Inferior parietal cortex (tissue), 1 donor: ENCODE results near the gene VAT1.
"Not testable (repeated sequence)": the region's sequence is repeated elsewhere in the genome, so short reads cannot be mapped to it uniquely, and the experiment has no call there.

Experiments
- DNase-seq: peaks from one replicate; pipeline ENCODE4 v3.0.0-alpha.2; 2016; ENCODE audit errors: extremely low spot score

Gene VAT1

DNA sequence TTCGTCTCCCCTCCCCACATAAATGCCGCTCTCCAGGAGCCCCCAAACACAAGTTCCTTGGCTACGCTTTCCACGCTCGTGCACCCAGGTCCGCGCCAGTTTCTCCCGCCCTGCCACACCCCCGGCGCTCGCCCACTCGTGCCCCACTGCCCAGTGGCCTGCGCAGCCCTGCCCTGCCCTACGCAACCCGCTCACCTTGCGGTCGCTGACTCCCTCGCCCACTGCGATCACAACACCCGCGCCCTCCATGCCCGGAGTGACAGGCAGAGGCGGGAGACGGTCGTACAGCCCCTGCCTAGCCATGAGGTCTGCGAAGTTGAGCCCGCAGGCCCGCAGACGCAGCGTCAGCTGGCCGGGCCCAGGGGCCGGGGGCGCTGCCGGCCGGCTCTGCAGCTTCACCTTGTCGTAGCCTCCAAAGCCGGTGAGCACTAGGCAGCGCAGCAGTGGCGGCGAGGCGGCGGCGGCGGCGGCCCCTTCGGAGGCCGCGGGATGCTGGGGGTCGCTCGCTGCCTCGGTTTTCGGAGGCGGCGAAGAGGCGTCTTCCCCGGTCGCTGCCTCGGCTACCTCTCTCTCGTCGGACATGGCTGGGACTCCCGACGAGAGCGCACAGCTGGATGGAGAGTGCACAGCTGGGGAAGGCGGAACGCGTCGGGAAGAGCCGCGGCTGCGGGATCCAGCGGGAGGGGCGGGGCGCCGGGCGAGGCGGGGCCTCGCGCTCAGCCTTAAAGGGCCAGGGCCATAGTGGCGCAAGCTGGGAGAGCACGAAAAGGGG lies at the start of gene VAT1:
Gene VAT1 (minus strand): TSS at position 645 of the 772 bp plus-strand sequence. CDS start 63 bp downstream, at position 582.
- DNase-seq: peak; percentile 65

DNA sequence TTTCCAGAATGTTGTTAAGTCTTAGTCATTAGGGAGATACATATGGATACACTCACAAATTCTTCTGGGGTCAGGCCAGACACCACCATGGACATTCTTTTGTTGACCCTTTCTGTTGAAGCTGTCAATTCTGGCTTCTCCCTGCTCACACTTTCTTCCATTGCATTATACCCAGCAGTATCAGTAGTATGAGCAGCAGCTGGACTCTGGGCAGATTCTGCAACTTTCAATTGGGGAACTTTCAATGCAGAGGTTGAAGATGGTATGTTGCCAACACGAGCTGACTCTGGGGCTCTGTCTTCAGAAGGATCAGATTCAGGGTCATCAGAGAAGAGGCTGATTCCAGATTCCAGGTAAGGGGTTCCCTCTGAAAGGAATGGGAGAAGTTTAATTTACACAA lies 48.7 kb upstream of the VAT1 start:
- no peak for DNase-seq

DNA sequence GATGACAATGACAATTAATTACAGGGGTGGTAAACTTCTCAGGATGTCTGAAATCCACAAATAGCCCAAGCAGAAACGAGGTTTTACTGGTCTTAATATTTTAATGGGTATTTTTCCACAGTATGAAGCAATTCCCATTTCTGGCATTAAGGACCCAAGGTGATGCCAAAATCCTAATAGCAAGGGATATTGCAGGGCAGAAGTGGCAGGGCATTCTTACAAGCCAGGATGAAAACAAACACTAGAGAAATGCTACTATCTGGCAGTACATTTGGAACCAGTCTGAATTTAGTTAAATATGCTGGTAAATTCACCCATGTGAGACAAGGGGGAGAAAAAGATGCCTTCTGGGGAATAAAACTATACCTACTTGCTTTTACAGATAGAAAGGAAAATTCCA lies 48.1 kb upstream of the VAT1 start:
- no peak for DNase-seq

DNA sequence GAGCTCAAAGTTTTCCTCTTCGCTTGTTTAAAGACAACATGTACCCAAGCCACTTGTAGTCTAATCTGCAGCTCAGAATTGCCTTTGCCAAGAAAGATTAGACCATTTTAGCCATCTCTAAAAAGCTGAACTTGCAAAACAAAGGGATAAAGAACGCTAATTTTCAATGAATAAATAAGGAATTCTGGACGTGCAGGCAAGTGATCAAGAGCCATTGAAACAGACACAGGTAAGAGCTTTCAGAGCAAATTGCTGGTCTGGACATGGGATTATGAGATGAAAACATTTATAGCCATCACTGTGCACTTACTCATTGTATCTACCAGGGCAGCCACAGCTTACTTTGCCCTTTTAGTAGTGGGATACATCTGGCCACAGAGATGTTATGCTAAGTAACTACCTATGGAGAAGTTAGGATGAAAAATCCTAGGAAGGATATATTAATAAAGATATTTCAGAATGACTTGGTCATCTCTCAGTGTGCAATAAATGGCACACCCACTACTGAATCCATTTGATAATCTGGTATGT lies 47.2 kb upstream of the VAT1 start:
- no peak for DNase-seq

DNA sequence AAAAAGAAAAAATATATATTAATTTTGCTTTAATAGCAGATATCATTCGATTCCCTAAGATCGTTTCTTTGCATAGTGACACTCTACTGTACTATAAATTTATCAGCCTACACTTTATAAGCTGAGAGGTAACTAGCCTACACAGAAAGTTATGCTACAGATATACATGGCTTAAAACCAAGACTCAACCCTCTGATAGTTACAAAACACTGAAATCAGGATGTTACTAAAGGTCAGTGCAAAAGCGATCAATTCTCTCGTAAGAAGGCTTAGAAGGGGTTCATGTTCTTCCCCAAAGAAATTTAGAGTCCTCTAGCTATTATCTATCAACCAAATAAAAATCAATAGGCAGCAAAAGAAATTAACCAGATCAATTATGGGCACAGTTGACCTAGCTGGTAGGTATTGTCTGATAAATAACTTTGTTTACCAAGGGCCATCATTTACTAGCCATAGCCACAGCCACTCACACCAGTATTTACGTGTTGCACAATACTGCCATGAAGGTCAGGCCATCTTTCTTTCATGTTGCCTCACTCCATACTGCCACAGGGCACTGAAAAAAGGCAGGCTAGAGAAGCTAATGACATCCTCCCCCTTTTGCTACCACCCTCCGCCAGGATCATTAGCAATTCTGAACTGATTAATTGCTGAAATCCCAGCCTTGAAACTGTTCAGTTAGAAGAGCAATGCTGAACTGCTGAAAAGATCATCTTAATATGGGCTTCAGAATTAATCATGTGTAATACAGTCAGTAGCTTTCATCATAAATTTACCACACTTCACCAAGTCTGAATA lies 46.6 kb upstream of the VAT1 start:
- no peak for DNase-seq

DNA sequence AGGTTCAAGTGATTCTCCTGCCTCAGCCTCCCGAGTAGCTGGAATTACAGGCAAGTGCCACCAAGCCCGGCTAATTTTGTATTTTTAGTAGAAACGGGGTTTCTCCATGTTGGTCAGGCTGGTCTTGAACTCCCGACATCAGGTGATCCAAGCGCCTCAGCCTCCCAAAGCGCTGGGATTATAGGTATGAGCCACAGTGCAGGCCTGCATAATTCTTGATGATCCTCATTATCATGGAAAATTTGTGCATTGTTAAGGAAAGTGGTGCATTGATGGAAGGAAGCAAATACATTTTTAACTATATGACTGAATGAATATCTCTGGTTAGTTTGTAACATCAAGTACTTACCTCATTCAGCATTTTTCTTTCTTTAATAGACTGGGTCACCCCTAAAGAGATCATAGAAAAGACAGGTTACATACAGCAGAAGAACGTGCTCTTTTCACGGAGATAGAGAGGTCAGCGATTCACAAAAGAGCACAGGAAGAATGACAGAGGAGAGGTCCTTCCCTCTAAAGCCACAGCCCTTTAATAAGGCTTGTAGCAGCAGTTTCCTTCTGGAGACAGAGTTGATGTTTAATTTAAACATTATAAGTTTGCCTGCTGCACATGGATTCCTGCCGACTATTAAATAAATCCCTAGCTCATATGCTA lies 40.9 kb upstream of the VAT1 start:
- no peak for DNase-seq

DNA sequence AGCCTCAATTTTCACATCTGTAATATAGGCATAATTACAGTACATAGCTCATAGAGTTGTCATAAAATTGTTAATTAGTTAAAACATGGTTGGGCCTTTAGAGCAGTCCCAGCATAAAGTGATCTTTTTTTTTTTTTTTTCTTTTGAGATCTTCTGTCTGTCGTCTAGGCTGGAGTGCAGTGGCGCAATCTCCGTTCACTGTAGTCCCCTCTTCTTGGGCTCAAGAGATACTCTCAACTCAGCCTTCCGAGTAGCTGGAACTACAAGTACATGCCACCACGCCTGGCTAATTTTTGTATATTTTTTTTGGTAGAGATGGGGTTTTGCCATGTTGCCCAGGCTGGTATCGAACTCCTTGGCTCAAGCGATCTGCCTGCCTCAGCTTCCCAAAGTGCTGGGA lies 33.9 kb upstream of the VAT1 start:
- no peak for DNase-seq

DNA sequence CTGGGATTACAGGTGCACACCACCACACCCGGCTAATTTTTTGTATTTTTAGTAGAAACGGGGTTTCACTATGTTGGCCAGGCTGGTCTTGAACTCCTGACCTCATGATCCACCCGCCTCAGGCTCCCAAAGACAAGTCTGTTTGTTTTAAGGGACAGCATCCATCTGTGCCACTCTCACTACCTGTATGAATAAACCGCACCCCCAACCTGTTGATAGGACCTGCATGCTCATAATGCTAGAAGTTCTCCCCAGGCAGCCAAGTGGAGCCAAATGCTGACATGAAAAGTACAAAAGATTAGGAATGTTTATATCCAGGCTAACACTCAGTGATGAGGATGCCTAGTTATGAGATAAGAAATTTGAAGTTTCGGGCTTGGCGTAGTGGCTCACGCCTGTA lies 30.8 kb upstream of the VAT1 start:
- DNase-seq: not testable (repeated sequence)

DNA sequence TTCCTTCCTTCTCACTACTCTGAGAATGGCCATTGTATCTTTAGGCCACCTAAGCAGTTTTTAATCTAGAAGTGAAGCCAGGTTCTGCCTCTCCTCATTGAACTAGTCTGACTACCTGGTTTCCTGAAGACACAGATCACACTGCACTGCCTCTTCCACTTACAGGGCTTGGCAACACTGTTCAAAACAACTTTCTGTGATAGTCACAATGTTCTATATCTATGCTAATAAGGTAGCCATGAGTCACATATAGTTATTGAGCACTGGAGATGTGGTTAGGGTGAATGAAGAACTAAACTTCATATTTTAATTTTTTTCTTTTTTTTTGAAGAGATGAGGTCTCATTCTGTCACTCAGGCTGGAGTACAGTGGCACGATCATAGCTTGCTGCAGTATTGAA lies 29.8 kb upstream of the VAT1 start:
- no peak for DNase-seq

DNA sequence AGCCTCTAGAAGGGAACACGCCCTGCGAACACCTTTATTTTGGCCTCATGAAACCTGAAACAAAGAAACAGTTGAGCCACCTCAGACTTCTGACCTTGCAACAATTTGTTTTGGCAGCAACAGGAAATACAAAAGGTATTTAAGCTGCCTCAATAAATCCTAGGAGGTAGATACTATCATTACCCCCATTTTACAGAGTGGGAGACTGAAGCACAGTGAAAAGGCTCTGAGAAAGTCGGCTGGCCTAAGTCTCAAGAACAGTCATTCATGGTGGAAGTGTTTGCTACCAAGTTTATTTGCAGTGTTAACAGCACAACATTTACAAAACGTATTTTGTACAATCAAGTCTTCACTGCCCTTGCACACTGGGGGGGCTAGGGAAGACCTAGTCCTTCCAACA lies 21.8 kb upstream of the VAT1 start:
- DNase-seq: no peak

DNA sequence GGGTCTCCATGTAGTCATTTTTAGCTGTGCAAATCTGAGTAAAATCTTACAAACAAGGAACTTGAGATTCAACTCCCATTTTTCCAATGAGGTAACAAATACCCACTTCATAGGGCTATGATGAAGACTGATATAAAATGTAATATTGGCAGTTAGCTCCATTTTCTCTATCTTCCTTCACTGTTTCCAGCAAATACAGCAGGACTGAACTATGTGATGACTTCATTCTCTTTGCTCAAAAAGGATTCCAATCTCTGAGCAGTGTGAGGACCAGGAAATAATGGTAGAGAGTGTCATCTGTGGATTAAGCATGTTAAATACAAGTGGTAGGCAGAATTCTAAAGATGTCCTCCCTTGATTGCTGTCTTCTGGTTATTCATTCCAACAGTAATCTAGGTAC lies 21.1 kb upstream of the VAT1 start:
- no peak for DNase-seq

DNA sequence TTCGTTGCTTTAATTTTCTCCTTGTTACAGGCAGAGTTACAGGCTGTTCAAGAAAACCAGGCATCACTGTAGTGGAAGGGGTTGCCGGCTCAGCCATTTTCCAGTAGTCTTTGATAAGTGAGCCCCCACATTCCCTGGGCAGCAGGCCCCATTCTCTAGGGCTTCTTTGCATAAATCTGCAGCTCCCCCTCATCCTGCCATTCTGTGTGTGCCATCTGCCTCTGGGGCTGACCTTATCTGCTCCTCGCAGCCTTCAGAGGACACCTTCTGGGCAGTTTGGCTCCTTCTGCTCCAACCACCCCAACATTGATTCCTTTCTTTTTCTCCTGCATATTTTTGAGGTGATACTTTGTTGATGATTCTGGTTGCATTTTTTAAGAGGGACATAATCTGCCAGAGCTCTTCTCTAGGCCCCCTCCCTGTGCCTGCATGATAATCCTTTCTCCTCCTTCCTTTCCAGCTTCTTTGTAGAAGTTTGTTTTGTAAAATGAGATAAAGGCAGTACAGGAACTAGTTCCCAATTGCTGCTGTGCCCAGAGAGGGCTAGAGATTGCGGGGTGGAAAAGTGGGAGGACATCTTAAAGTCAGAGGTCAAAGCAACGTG lies 19.9 kb upstream of the VAT1 start:
- DNase-seq: no peak

DNA sequence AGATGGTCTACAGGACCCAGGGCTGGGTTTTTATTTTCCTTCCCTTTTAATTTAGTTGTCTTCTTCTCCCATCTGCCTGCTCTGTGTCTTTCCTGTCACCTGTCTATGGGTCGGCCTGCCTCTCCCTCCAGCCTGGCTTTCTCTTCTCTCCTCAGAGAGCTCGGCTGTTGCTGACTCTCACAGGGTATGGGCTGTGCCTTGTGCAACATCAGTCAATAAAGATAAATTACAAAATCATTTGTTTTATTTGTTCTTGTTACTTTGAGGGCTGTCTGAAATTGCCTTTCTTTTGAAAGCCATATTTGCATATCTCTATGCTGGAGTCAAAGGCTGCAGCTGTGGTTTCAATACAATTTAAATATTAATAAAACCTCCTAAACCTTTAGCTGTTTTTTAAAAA lies 18.5 kb upstream of the VAT1 start:
- no peak for DNase-seq

DNA sequence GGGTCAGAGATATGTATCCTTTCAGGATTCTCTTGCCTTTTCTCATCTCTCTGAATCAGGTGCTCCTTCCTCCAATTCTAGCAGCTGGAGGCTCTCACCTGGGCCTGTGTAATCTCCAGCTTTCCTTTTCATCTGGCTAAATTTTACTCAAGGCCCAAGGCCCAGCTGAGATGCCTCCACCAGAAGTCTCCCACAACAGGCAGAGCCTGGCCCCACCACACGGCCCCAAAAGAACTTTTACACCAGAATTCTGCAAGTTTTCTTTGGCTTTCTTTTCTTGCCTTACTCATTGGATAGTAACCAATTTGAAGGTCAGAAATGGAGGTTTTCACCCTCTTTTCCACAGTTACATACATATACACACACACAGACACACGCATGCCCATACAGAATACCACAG lies 17.5 kb upstream of the VAT1 start:
- DNase-seq: no peak

DNA sequence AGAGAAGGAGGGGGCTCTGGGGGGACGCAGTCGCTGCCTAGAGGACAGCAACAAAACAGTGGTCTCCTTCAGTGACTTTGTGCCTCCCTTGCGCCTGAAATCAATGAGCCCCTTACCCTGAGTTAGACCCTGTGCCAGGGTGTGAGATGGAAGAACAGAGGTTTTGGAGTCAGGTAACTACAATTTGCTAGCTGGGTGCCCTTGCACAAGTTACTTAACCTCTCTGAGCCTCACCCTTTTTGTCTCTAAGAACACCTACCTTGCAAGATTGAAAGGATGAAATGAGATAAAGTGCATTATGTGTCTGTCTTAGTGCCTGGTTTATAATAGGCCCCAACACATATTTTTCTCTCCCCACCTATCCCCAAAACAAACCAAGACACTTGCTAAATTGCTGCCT lies 12.7 kb upstream of the VAT1 start:
- DNase-seq: no peak

DNA sequence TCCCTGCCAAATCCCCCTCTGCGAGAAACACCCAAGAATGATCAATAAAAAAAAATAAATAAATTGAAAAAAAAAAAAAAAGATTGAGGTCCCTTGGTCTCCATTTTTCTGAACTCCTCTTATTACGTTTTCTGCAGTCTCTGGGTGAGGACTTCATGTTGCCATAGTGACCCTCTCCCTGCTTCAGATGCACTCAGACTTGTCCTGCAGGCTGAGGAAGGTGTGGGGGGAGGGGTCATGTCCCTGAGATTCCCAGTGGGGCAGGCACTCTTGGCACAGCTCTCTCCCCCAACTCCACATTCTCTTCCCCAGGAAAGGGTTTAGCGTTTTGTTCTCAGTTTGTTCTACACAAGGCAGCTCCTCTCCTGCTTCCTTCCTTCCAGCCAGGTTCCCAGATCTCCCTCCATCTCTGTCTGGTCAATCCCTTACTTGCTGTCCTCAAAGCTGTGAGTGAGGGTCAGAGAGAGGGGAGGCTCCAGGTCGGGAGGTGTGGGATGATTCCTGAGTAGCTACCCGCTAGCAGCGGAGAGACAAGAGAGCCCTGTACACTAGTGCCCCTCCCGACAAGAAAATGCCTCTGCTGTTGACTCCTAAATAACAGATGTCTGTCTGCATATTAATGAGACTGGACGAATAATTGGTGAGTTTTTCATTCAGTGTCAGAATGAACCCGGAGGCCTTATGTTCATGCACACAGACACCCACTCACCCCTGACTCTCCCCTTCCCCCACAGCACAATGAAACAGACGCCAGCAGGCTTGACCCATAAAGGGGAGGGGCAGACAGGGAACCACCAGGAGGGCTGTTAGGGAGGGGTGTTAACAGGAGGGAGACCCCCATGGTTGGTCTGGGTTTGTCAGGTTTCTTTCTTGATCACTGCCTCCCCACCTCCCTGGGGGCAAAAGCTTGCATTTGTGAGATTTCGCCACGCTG lies 12.0 kb upstream of the VAT1 start:
- no peak for DNase-seq

DNA sequence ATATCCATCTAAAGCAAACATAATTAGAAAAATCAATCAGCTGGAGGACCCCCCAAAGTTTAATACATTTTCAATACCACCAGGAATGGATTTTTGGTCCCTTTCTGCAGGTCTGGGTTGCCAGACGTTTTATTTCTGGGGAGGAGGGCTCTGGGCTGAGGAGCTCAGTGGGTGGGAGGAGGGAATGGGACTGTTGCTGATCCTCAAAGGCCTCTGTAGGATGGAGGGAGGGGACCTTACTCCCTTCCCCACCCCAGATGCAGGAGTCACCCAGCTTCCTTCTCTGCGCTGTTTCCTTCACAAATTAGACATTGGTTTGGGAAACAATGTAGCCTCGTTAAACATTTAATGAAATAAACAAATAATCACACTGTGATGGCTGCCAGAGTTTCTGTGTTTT lies 9.5 kb upstream of the VAT1 start:
- DNase-seq: no peak

DNA sequence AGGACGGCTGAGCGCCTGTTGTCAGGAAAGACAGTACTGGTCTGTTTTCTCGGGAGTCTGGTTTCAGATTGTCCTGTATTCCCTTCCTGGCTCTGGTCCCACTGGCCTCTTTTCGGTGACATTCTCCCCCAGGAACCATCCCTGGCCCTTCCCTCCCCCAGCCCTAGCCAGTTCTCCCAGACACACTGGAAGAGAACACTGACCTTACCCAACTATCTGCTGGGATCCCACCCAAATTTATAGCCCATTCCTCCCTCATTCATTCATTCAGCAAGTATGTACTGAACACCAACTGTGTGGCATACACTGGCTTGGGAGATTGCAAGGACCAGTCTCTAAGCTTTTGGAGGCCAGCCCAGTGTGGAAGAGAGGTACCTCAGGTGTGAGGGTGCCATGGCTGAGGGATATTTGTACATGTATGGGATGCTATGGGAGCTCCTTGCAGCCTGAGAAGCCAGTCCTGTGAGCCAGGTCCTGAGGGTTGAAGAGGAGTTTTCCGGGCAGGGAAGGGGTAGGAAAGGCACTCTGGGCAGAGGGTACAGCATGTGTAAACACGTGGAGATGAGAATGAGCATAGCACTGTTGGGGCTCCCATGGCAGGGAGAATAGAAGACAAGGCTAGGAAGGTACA lies 8.1 kb upstream of the VAT1 start:
- no peak for DNase-seq

DNA sequence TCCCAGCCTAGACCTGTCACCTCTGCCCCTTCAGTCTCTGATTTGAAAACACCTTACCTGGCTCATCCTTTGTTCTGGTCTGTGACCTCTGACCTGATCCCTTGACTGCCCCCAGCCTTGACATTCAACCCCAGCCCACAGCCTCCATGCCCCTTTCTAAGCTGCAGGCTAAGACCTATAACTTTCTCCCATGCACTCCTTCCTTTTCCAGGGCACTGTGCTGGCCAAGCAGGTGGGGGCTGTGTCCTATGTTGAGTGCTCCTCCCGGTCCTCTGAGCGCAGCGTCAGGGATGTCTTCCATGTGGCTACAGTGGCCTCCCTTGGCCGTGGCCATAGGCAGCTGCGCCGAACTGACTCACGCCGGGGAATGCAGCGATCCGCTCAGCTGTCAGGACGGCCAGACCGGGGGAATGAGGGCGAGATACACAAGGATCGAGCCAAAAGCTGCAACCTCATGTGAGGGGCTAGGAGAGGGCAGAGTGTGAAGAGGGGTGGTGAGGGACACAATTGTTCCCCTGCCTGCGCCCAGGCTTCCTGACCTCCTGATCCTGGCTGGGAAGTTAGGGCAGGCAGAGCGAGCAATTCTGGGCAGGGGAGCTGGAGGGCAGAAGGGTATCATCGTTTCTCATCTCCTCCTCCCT lies 6.2 kb upstream of the VAT1 start:
- no peak for DNase-seq
